ENCODE results near the gene SNX19.

The SNX19 gene

DNA sequence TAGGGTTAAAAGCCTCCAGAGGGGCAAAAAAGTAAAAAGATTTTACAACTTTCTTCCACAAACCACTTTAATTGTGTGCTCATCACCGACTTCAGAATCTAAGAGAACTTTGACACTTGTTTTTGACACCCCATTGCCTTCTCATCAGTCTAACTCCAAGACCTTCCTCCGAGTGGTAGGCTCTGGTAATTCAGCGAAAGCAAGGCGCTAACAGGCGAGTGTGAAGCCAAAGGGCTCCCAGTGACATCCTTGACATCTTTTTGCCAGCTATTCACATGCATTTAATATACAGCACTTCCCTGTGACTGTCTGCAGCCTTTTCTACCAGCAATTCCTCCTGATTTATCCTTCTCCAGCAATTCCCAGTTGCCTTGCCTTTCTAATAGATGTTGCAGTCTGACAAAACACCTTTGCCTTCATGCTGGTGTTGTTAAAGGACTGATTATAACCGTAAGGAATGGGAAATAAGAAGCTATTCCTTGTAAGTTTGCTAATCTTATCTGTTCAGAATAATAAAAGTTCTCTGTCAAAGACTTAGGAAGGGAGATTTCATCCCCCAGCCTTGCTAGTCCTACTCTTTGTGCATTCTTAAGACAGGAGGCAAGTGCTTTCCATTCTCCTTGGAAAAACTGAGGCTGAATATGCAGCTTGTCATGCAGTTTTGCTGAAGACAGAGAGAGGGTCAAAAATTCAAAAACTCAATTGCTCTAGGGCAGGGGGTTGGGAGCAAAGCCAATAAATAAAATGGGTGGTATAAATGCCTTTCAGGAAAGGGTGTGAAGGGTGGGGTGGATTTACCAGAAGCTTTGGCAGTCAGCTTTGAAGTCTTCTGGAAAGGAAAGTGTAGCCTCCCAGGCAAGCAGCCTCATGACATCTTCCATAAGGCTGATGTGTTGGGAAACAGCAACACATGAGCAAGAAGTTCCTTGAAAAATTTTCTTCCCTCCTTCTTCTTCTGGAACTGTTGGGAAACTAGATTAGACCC, 39.1 kb downstream of the SNX19 start:
- H3K4me3 ChIP-seq (ENCODE audit: low read length) = no peak overlapping the region
- no peak for DNase-seq (ENCODE audit: low read depth, low spot score)

DNA sequence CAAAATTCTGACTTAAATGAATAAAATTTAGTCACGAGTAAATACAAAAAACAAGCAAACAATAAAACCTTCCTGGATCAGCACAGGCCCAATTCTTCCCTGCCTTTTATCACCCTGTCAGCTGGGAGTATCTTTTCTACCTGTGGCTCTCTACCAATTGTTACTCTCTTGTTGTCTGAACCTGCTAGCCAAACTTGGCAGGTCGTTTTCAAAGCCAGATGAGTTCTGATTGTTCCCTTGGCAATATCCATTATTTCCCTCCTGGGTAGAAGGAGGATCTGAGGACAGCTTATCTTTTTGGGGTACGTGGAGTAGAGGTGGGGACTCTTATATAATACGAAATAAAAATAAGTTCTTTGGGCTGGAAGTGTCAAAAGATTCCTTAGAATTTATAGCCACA, 40.2 kb downstream of the SNX19 start:
- no peak overlapping the region for H3K4me3 ChIP-seq (ENCODE audit: low read length)
- no peak for DNase-seq (ENCODE audit: low read depth, low spot score)

DNA sequence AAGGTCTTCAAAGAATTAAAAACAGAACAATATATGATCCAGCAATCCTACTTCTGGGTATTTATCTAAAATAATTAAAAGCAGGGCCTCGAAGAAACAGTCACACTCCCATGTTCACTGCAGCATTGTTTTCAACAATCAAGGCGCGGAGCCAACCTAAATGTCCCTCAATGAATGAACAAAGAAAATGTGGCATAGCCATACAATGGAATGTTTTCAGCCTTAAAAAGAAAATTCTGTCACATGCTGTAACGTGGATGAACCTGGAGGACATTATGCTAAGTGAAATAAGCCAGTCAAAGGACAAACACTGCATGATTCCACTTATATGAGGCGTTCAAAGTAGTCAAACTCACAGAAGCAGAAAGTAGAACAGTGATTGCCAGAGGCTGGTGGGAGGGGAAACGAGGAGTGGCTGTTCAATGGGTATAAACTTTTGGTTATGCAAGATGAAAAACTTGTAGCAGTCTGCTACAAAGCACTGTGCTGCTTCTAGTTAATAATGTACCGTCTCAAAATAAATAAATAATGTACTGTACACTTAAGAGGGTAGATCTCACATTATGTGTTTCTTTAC, 41.2 kb downstream of the SNX19 start:
- DNase-seq (ENCODE audit: low read depth, low spot score) = no peak
- H3K4me3 ChIP-seq (ENCODE audit: low read length) = no peak overlapping the region

DNA sequence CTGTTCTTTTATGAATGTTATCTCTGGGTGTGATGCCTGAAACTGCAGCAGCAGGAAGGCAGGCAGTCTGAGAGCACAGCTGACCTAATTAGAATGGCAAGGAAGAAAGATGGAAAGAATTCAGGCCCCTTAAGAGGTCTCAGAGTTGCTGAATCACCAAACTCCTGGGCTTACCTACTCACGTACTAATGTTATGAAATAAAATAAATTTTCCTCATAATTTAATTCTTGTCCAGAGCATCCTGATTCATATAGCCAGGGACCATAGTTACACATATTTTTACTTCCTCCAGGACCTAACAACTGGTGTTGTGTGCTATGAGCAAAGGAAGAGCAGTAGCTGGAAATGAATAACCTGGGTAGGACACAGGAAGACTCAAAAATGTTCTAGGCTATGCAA, 41.9 kb downstream of the SNX19 start:
- DNase-seq (ENCODE audit: low read depth, low spot score) = no peak
- H3K4me3 ChIP-seq (ENCODE audit: low read length) = no peak overlapping the region

GRCh38 chr11:130873761-130874160, 42.5 kb downstream of the SNX19 start:
- no peak overlapping the region for H3K4me3 ChIP-seq (ENCODE audit: low read length)
- no peak for DNase-seq (ENCODE audit: low read depth, low spot score)

GRCh38 chr11:130872981-130873380, 43.3 kb downstream of the SNX19 start:
- H3K4me3 ChIP-seq (ENCODE audit: low read length) = no peak overlapping the region
- no peak for DNase-seq (ENCODE audit: low read depth, low spot score)

- H3K4me3 ChIP-seq (ENCODE audit: low read length) = no peak overlapping the region
- no peak for DNase-seq (ENCODE audit: low read depth, low spot score)
These were observed 43.8 kb downstream of the SNX19 start for GRCh38 chr11:130872513-130872912.

DNA sequence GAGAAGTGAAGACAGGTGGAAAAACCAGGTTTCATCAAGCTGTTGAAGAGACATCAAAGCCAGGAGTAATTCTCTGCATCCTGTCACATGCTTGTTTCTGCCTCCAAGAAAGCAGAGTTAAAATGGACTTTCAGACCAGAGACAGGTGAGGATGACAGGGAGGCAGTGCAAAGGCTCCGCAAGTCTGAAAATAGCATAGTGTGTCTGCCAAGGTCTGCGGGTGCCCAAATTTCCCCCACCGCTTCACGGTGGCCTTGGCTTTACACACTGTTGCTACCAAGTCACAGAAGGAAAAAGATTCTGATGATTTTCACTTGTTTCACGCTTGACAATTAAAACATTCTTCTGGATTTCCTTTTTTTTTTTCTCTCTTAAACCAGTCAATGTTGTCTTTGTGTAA, 44.2 kb downstream of the SNX19 start:
- no peak for DNase-seq (ENCODE audit: low read depth, low spot score)
- no peak overlapping the region for H3K4me3 ChIP-seq (ENCODE audit: low read length)

GRCh38 chr11:130871616-130872015, 44.7 kb downstream of the SNX19 start:
- no peak for DNase-seq (ENCODE audit: low read depth, low spot score)
- H3K4me3 ChIP-seq (ENCODE audit: low read length) = no peak overlapping the region

- no peak overlapping the region for H3K4me3 ChIP-seq (ENCODE audit: low read length)
- no peak for DNase-seq (ENCODE audit: low read depth, low spot score)
These were observed 47.4 kb downstream of the SNX19 start for GRCh38 chr11:130868721-130869390.

GRCh38 chr11:130868086-130868710, 48.1 kb downstream of the SNX19 start:
- DNase-seq (ENCODE audit: low read depth, low spot score) = no peak

DNA sequence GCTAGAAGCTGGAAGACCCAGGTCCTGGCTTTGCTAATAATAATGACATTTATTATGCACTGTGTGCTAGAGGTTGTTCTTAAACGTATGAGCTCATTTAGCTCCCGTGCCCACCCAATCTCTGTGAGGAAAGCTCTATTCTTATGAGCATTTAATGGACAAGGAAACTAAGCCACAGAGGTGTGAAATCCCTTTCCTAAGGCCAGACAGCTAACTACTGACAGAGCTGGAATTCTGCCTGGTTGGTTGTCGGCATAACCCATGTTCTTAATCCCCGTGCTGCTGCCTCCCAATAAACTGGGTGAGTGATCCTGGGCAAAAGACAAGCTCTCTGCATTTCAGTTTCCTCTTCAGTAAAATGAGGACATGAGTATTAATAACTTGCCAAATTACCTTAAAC, 49.4 kb downstream of the SNX19 start:
- H3K4me3 ChIP-seq (ENCODE audit: low read length) = no peak overlapping the region
- no peak for DNase-seq (ENCODE audit: low read depth, low spot score)

More at GRCh38 chr11:130868086-130868710, 48.1 kb downstream of the SNX19 start:
- H3K4me3 ChIP-seq (ENCODE audit: low read length) = no peak overlapping the region

DNA sequence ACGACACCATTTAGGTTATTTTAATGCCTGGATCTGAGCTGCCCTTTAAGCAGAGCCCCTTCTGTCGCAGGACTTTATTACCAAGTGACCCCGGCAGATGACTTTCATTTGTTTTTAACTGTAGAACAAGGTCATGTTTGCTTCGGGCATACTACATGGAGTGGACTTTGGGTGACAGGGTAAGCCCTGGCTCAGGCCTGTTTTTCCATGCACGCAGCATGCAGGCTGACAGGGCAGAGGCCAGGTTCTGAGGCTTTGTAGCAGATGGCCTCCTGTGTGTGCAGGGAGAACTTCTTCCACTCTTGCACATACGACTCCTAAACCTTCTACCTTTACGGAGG, 50.5 kb downstream of the SNX19 start:
- no peak overlapping the region for H3K4me3 ChIP-seq (ENCODE audit: low read length)
- no peak for DNase-seq (ENCODE audit: low read depth, low spot score)

- H3K4me3 ChIP-seq (ENCODE audit: low read length) = no peak overlapping the region
- no peak for DNase-seq (ENCODE audit: low read depth, low spot score)
These were observed 51.0 kb downstream of the SNX19 start for GRCh38 chr11:130865091-130865773.

- H3K4me3 ChIP-seq (ENCODE audit: low read length) = no peak overlapping the region
- peak; percentile 88 for DNase-seq (ENCODE audit: low read depth, low spot score)
These were observed 54.1 kb downstream of the SNX19 start for GRCh38 chr11:130861902-130862860.

DNA sequence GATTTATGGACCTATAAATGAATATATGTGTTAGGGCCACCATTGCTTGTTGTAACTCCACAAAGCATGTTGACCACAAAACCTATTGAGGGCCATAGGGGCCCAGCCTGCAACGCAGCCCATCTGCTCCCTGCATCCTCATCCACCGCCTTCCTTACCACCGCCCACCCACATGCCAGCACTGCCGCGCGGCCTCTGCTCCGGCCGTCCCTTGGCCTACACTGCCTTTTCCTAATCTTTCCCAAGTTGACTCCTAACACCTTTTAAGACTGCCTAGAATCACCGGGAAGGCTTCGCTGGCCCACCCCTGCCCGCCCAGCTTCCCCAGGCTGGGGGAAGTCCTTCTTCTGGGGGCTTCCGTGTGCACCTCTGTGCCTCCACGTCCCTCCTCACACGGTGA, 55.0 kb downstream of the SNX19 start:
- DNase-seq (ENCODE audit: low read depth, low spot score) = no peak
- no peak overlapping the region for H3K4me3 ChIP-seq (ENCODE audit: low read length)

- no peak for DNase-seq (ENCODE audit: low read depth, low spot score)
- H3K4me3 ChIP-seq (ENCODE audit: low read length) = no peak overlapping the region
These were observed 56.4 kb downstream of the SNX19 start for GRCh38 chr11:130859886-130860285.

- peak; percentile 51 for DNase-seq (ENCODE audit: low read depth, low spot score)
These were observed 58.1 kb downstream of the SNX19 start for GRCh38 chr11:130858215-130858614.

More at GRCh38 chr11:130858215-130858614, 58.1 kb downstream of the SNX19 start:
- H3K4me3 ChIP-seq (ENCODE audit: low read length) = no peak overlapping the region

Data from Jurkat, Clone E6-1 (cell line).